Memory B cell (primary cell): Measurements from ENCODE around the gene EAF1.
"Not testable (repeated sequence)": the region's sequence is repeated elsewhere in the genome, so short reads cannot be mapped to it uniquely, and the experiment has no call there.

ENCODE experiments used
- ATAC-seq: fragments of 150-1000 bp; cut with Tn5 transposase; 2 replicates; pipeline ENCODE4 v1.10.0; 2021; ENCODE audit warnings: low read depth, mild to moderate bottlenecking, moderate library complexity
- DNase-seq, 2 donors: peaks; one replicate each; pipeline ENCODE4 v3.0.0; 2022; ENCODE audit warnings: low spot score in 2 of 2
- H3K27ac Mint-ChIP-seq: one replicate; pipeline ENCODE4 v1.8.0; 2022; ENCODE audit warnings: mild to moderate bottlenecking, moderate library complexity, mixed read lengths
- H3K27me3 Mint-ChIP-seq: one replicate; pipeline ENCODE4 v1.8.0; 2022; ENCODE audit warnings: mixed read lengths
- H3K36me3 Mint-ChIP-seq: one replicate; pipeline ENCODE4 v1.8.0; 2022; ENCODE audit warnings: mild to moderate bottlenecking, mixed read lengths
- H3K4me1 Mint-ChIP-seq: one replicate; pipeline ENCODE4 v1.8.0; 2022; ENCODE audit warnings: mixed read lengths
- H3K4me3 Mint-ChIP-seq: one replicate; pipeline ENCODE4 v1.8.0; 2022; ENCODE audit warnings: mild to moderate bottlenecking, moderate library complexity, mixed read lengths
- H3K9me3 Mint-ChIP-seq: one replicate; pipeline ENCODE4 v1.8.0; 2022; ENCODE audit warnings: mixed read lengths

Gene EAF1

DNA sequence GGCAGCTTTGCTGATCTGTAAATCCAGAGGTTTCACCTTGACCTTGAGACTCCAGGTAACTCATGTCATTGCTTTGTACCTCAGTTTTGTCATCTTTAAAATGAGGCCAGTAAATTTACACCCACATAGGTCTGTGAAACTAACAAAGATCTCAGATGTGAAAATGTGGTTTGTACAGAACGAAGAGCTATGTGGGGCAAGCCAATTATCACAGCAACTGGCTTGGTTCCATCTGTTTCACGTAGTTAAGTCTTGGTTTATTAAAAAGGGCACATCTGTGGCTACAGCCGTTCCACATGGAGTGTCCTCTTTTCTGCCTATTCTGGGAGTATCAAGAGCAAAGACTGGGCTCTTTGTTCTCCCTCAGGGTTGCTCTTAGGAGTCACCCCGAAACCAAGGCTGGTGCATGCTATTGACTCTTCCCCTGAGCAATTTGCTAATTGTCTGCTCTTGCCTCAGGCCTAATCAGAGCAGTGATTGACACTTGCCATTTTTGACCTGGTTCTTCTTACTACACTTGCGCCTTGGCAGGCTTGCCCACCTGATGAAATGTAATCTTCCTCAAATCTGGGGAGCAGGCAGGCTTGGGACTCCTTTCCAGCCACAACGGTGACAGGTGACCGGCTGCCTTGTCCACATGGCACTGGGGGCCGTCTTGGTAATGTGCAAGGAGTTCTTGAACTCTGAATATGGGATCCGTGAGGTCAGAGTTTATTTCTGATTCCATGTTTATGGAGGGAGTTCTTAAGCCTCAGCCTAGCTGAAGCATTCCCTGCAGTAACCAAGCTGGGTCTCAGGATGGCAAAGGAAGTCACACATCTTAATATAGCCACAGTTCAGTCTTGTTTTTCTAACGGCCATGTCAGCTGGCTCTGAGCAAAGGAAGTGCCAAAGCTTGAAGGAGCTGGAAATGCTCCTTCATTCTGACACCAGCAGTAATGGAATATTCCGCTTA, 40.1 kb downstream of the EAF1 start:
- Mint-ChIP-seq H3K27ac (no peak overlapping the region), H3K4me3 (no peak overlapping the region), H3K9me3 (no peaks in the 10 kb centered on the region), H3K4me1 (no peaks in the 10 kb centered on the region), H3K27me3 (peaks cover under 1% of the 10 kb centered on the region), H3K36me3 (no peaks in the 10 kb centered on the region)
- no peak for ATAC-seq
- DNase-seq, result no peak

DNA sequence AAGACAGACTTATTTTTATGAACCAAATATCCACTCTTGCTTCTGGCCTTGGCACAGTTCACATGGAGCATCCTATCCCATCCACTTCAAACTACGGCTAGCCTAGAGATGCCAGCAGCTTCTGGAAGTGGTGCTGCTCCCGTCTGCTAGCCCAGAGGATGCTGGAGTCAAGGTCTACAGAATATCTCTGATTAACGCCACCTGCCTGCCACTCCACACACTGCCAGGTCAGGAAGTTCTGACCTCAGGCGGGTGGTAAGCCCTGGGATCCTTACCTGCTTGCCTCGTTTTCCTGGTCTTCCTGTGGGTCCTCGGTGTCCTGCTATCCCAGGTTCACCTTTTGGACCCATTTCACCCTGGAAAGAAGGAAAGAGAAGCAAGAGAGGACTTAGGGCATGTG, 42.9 kb downstream of the EAF1 start:
- H3K36me3 Mint-ChIP-seq, result no peaks in the 10 kb centered on the region
- peaks cover 1% of the 10 kb centered on the region for H3K27me3 Mint-ChIP-seq
- no peak overlapping the region for H3K4me3 Mint-ChIP-seq
- no peaks in the 10 kb centered on the region for H3K9me3 Mint-ChIP-seq
- H3K27ac Mint-ChIP-seq, result no peak overlapping the region
- no peak for DNase-seq
- no peaks in the 10 kb centered on the region for H3K4me1 Mint-ChIP-seq
- no peak for ATAC-seq

DNA sequence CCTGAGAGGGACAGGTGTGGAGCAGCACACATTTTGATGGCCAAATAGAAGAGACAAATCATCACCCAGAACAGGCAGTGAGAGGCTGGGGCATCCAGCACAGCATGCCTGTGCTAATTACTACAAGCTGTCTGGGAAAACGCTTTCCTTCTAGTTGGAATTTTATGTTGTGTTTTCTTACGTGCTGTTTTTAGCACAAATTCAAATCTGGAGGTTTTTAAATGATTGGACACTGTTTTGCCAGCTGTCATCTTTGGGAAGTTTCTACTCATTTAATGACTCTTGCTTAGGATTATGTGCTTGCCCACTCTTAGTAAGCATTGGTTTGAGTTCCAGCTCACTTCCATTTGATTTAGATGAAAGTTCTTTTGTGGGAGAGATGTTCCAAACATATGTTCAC, 43.5 kb downstream of the EAF1 start:
- Mint-ChIP-seq H3K4me1 (no peaks in the 10 kb centered on the region), H3K27ac (no peak overlapping the region), H3K27me3 (peaks cover 1% of the 10 kb centered on the region), H3K36me3 (no peaks in the 10 kb centered on the region), H3K4me3 (no peak overlapping the region), H3K9me3 (no peaks in the 10 kb centered on the region)
- DNase-seq, result no peak
- no peak for ATAC-seq

DNA sequence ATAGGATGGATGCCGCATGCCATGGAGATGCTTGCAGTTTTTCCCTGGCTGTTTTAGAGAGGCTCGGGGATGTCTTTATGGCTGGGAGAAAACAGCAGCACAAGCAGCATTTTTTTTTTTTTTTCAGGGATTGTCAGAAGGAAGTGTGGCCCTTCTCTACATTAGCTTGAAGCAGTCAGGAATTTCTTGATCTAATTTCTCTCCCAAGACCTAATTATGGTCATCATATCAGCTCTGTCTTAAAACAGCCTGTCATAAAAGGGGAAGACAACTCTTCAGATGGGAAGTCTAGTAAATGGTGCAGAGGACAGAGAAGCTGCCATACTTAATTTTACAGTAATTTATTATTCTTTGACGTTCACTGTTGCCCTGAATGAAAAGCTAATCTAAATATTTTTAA, 44.5 kb downstream of the EAF1 start:
- Mint-ChIP-seq H3K9me3 (no peaks in the 10 kb centered on the region), H3K27ac (no peak overlapping the region), H3K4me3 (no peak overlapping the region), H3K36me3 (no peaks in the 10 kb centered on the region), H3K4me1 (no peaks in the 10 kb centered on the region), H3K27me3 (peaks cover 1% of the 10 kb centered on the region)
- ATAC-seq, result no peak
- no peak for DNase-seq

DNA sequence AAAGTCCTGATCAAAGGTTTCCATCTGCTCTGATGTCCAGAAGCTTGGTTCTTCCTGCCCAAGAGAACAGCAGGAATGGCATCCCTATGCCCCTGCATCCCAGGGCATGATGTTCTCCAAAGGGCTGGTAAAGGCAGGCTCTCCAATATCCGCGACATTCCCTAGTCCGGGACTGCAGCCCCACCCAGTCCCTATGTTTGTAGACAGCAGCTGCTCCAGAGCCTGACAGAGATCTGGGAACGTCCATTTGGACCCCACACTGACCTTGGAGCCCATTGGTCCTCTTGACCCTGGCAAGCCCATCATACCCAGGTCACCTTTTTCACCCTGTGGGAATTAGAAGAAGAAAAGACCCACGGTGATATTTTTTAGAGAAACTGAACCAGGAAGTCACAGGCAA, 47.8 kb downstream of the EAF1 start:
- Mint-ChIP-seq H3K9me3 (no peaks in the 10 kb centered on the region), H3K36me3 (no peaks in the 10 kb centered on the region), H3K27ac (no peak overlapping the region), H3K4me3 (no peak overlapping the region), H3K4me1 (no peaks in the 10 kb centered on the region), H3K27me3 (peaks cover 1% of the 10 kb centered on the region)
- ATAC-seq (no peak), DNase-seq (no peak)

DNA sequence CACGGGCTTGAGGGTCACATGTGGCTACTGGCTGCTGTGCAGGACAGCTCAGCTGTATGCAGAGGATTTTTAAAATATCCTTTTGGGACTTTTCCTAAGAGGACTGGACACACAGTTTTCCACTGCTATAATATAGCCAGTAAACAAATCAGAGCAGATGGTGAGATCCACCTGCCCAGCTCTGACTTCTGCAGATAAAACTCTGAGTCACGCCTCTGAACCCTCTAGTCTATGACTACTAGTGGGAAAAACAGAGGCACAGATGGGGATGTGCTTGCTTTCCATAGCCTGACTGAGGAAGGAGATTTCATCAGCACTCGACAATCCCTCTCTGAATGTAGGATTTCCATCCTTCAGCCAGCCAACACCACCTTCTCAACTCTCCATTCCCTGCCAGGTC, 49.0 kb downstream of the EAF1 start:
- no peak for ATAC-seq
- Mint-ChIP-seq H3K4me1 (no peaks in the 10 kb centered on the region), H3K9me3 (no peaks in the 10 kb centered on the region), H3K4me3 (no peak overlapping the region), H3K27ac (no peak overlapping the region), H3K27me3 (peaks cover 1% of the 10 kb centered on the region), H3K36me3 (no peaks in the 10 kb centered on the region)
- DNase-seq, result no peak

DNA sequence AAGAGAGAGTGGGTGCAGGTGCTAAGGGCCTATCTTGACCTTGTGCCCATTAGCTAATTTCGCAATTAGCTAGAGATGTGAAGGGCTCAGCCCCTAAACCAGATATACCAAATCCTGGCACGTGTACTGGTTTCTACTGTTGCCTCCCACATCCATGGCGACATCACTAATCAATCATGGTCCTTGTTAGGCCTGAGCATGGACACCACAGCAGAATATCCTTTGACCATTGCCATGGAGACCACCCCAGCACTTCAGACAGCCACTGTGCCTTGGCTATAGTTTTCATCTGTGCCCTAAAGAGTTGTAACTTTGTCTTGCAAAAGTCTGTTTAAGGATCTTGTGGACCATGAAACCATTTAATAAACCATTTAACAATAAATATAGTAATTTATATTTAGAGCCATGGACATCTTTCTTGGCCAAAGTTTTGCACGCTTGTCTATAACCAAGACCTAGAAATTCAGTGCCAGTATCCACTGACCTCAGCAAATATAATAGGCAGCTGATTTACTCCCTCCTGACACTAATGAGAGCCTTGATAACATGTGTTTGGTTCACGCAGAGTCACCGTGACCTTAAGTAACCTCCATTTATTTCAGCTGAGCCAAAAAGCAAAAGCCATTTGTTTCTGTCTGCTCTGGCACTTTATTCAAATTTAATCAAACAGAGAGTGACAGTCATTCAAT, 50.7 kb downstream of the EAF1 start:
- Mint-ChIP-seq H3K27me3 (no peaks in the 10 kb centered on the region), H3K36me3 (no peaks in the 10 kb centered on the region), H3K9me3 (no peaks in the 10 kb centered on the region), H3K4me1 (no peaks in the 10 kb centered on the region), H3K4me3 (no peak overlapping the region), H3K27ac (no peak overlapping the region)
- DNase-seq, result no peak
- ATAC-seq, result no peak

DNA sequence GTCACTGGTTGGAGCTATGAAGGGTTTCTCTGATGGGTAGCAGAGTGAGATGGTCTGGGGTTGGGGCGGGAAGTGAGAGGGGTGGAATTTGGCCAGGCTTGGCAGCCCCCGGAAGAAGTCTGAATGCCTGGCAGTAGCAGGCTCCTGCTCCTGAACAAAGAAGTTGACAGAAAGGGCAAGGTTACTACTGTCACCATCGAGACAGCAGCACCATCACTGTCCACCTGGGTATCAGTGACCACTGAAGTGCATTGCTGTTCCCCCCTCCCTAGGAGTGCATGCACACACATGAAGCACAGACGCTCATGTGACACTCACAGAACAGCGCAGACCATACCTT, 51.2 kb downstream of the EAF1 start:
- DNase-seq, result no peak
- Mint-ChIP-seq H3K27ac (no peak overlapping the region), H3K9me3 (no peaks in the 10 kb centered on the region), H3K4me1 (no peaks in the 10 kb centered on the region), H3K27me3 (no peaks in the 10 kb centered on the region), H3K4me3 (no peak overlapping the region), H3K36me3 (no peaks in the 10 kb centered on the region)
- ATAC-seq, result no peak

DNA sequence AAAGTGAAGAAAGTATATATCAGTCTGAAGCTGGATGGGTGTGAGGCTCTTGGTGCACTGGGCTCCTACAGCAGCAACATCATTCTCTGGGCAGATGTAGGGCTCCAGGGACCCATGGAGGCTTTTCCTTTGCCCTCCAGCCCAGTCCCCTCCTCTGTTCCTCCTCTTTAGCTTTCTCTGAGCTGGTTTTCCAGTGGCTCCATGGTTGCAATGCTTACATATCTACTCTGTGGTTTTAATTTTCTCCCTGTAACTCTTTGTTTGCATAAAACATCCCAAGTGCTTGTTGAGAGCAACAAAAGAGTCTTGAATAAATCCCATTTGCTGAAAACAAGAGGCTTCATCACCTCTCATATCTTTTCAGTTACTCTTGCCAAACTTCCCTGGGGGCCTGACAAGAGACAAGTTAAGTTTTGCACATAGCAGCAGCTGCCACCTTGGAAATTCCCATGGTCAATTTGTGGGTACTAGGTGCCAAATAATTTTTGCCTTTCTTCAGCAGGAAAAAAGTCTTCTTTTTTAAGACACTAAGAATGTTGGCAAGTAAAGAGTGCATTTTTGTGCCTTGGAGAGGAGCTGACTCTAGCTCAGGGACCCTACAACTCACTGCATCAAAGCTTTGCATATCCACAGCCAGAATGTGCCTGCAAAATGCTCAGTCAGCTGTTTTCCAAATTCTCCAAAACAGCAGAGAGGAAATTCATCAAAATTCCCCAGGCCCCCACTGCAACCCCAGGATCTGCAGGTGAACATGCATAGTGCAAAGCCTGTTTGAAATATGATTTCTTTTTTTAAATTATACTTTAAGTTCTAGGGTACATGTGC, 52.2 kb downstream of the EAF1 start:
- Mint-ChIP-seq H3K4me1 (no peaks in the 10 kb centered on the region), H3K27me3 (peaks cover 2% of the 10 kb centered on the region), H3K36me3 (peaks cover 2% of the 10 kb centered on the region), H3K4me3 (no peak overlapping the region), H3K27ac (no peak overlapping the region), H3K9me3 (no peaks in the 10 kb centered on the region)
- DNase-seq (no peak), ATAC-seq (no peak)

DNA sequence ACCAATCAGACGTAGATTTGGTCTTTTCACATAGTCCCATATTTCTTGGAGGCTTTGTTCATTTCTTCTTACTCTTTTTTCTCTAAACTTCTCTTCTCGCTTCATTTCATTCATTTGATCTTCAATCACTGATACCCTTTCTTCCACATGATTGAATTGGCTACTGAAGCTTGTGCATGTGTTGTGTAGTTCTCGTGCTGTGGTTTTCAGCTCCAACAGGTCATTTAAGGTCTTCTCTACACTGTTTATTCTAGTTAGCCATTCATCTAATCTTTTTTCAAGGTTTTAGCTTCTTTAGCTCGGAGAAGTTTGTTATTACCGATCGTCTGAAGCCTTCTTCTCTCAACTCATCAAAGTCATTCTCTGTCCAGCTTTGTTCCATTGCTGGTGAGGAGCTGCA, 57.2 kb downstream of the EAF1 start:
- not testable (repeated sequence) for H3K4me3 Mint-ChIP-seq, H3K4me1 Mint-ChIP-seq, H3K27ac Mint-ChIP-seq, H3K27me3 Mint-ChIP-seq, ATAC-seq, H3K9me3 Mint-ChIP-seq, DNase-seq, H3K36me3 Mint-ChIP-seq

DNA sequence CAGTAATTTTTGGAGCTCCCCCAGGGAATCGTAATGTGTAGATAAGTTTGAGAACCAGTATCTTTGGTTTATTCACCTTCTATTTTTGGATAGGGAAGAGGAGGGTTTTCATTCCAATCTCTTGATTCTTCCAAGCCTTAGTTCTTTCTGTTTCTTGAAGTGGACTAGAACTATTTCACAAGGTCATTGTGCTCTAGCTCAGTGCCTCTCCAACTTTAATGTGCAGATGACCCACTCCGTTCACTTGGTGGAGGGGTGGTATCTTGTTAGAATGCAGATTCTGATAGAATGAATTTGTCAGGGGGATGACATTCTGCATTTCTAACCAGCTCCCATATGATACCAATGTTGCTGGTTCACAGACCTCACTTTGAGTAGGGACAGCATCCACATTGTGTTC, 58.6 kb downstream of the EAF1 start:
- Mint-ChIP-seq H3K4me3 (no peak overlapping the region), H3K27me3 (peaks cover 5% of the 10 kb centered on the region), H3K36me3 (peaks cover 8% of the 10 kb centered on the region), H3K27ac (no peak overlapping the region), H3K9me3 (no peaks in the 10 kb centered on the region), H3K4me1 (no peaks in the 10 kb centered on the region)
- ATAC-seq, result no peak
- DNase-seq, result no peak

DNA sequence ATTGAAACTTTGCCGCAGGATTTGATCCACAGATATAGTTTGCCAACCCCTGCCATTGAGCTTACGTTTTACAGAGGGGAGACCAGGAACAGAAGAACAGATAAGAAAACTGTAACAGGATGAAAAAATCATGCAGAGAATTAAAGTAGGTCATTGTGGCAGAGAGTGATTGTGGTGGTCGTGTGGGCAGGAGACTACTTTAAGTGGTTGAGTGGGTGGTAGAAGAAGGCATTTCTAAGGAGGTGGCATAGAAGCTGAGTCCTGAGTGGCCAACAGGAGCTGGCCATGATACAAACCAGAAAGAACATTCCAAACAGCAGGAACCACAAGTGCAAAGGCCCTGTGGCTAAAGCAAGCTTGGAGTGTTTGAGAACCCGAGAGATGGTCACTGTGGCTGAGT, 59.6 kb downstream of the EAF1 start:
- peaks cover 8% of the 10 kb centered on the region for H3K36me3 Mint-ChIP-seq
- no peaks in the 10 kb centered on the region for H3K9me3 Mint-ChIP-seq
- H3K4me1 Mint-ChIP-seq, result no peaks in the 10 kb centered on the region
- no peak overlapping the region for H3K27ac Mint-ChIP-seq
- ATAC-seq, result no peak
- DNase-seq, result no peak
- H3K27me3 Mint-ChIP-seq, result peaks cover 5% of the 10 kb centered on the region
- H3K4me3 Mint-ChIP-seq, result no peak overlapping the region

DNA sequence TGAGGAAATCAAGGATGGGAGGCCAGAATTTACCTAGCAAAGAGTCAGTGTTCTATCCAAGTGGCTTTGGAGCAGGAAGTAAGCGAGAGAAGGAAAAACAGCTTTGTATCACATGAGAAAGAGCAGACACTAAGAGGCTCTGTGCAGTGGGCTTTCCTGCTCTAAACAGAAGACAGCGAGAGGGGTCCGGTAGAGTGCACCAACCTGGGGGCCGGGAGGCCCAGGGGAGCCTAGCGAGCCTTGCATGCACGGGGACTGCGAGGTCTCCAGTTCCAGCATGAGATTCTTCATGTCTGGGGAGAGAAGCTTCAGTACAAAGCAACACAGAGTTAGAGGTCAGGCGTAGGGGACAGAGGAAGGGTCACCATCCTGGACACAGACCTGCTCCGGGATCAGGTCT, 60.6 kb downstream of the EAF1 start:
- DNase-seq, result no peak
- Mint-ChIP-seq H3K9me3 (no peaks in the 10 kb centered on the region), H3K4me1 (no peaks in the 10 kb centered on the region), H3K27me3 (peaks cover 5% of the 10 kb centered on the region), H3K4me3 (no peak overlapping the region), H3K36me3 (peaks cover 8% of the 10 kb centered on the region), H3K27ac (no peak overlapping the region)
- ATAC-seq, result no peak

DNA sequence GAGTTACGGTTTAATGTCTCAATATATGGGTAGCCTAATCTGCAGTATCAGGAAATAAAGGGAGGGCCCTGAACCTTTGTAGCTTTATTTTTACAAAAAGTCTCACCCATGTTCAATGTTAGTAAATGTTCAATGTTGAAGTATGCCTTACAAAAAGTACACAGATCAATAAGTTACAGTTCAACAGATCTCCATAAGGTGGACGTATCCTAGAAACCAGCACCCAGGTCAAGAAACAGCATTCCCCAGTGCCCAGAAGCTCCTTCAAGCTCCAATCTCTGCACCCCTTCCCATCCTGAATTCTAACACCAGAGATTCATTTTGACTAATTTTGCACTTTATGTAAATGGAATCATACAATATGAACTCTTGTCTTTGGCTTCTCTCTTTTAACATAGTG, 62.8 kb downstream of the EAF1 start:
- ATAC-seq (no peak), DNase-seq (no peak)
- no peaks in the 10 kb centered on the region for H3K4me1 Mint-ChIP-seq
- peaks cover 6% of the 10 kb centered on the region for H3K27me3 Mint-ChIP-seq
- H3K36me3 Mint-ChIP-seq, result peaks cover 7% of the 10 kb centered on the region
- no peaks in the 10 kb centered on the region for H3K9me3 Mint-ChIP-seq
- no peak overlapping the region for H3K4me3 Mint-ChIP-seq
- H3K27ac Mint-ChIP-seq, result no peak overlapping the region
